ENCODE data around the gene PANK4. TPM values are rescaled to one million over a fixed set of nuclear protein-coding genes. Genes with fewer than 3 reads are reported as not detected.

The PANK4 gene
- total and polyA plus RNA-seq, 2 donors (not counting 3 experiments of a cell fraction or from before 2014, with no cell fraction given): 22.1 to 34.0 TPM

- Histone ChIP-seq H3K4me3 (replicated peaks in 1 of 3; ENCODE audit: insufficient read depth in 1 of 3, low read depth in 1 of 3, low read length in 3 of 3) (no peak overlapping the region), H3K9me3 (replicated peaks; ENCODE audit: control insufficient read depth, insufficient read depth, low read length) (no peaks in the 10 kb centered on the region), H3K9ac (replicated peaks; ENCODE audit: extremely low read depth, insufficient read depth, low read length) (no peak overlapping the region), H3K4me2 (ENCODE audit: insufficient read depth, low read length) (no peak overlapping the region), H2AFZ (ENCODE audit: low read depth, low read length) (no peak overlapping the region), H3K36me3 (ENCODE audit: control insufficient read depth in 2 of 2, extremely low read depth in 1 of 2, insufficient read depth in 2 of 2, low read length in 2 of 2) (no peaks in the 10 kb centered on the region), H3K9me1 (replicated peaks; ENCODE audit: control insufficient read depth, extremely low read depth, insufficient read depth, low read length) (no peaks in the 10 kb centered on the region), H3K27ac (ENCODE audit: insufficient read depth, low read depth, low read length) (no peak overlapping the region), H3K27me3 (ENCODE audit: control insufficient read depth in 2 of 2, insufficient read depth in 2 of 2, low read length in 2 of 2) (peaks cover 2 to 4% of the 10 kb centered on the region in 2 experiments), H4K20me1 (replicated peaks; ENCODE audit: control insufficient read depth, extremely low read depth, insufficient read depth, low read length) (no peaks in the 10 kb centered on the region), H3K79me2 (ENCODE audit: control insufficient read depth, insufficient read depth, low read length) (no peaks in the 10 kb centered on the region), H3K4me1 (ENCODE audit: control insufficient read depth, extremely low read depth, insufficient read depth, low read length) (peaks cover 6% of the 10 kb centered on the region)
- CTCF ChIA-PET: interaction anchor here (0.7 kb wide), 1 partner anchor 12 kb away, joined by 3 read pairs; no protein-coding TSS in a partner anchor
- POLR2A ChIA-PET: no interaction called here
- no TSS peak for BruUV-seq (replicated peaks)
- no peak for FAIRE-seq
- TF ChIP-seq MAX (IDR thresholded peaks at IDR 0.05; ENCODE audit: insufficient read depth, insufficient read length) (no peak), MYC (IDR thresholded peaks at IDR 0.05; ENCODE audit: low read depth, low read length) (no peak), POLR2A (IDR thresholded peaks at IDR 0.05; ENCODE audit: low read depth, low read length) (no peak), JUN (IDR thresholded peaks at IDR 0.05; ENCODE audit: borderline replicate concordance, insufficient read depth, insufficient read length, low read depth) (no peak)
- intact Hi-C loops (cut with micrococcal nuclease) (no loop called here), dilution Hi-C loops (cut with MboI; ENCODE audit: extremely low pct_ligation_motif_present, low sequenced_read_pairs) (no loop called here)
- DNase-seq (ENCODE audit: low read depth, low spot score): no peak
These were observed 47.0 kb upstream of the PANK4 start for GRCh38 chr1:2573250-2573920.

- Histone ChIP-seq H3K27ac (ENCODE audit: insufficient read depth, low read depth, low read length) (no peak overlapping the region), H3K9me3 (replicated peaks; ENCODE audit: control insufficient read depth, insufficient read depth, low read length) (no peaks in the 10 kb centered on the region), H3K9me1 (replicated peaks; ENCODE audit: control insufficient read depth, extremely low read depth, insufficient read depth, low read length) (no peaks in the 10 kb centered on the region), H3K36me3 (ENCODE audit: control insufficient read depth in 2 of 2, extremely low read depth in 1 of 2, insufficient read depth in 2 of 2, low read length in 2 of 2) (no peaks in the 10 kb centered on the region), H3K27me3 (ENCODE audit: control insufficient read depth in 2 of 2, insufficient read depth in 2 of 2, low read length in 2 of 2) (peaks cover 2 to 4% of the 10 kb centered on the region in 2 experiments), H3K4me1 (ENCODE audit: control insufficient read depth, extremely low read depth, insufficient read depth, low read length) (no peaks in the 10 kb centered on the region), H2AFZ (ENCODE audit: low read depth, low read length) (no peak overlapping the region), H4K20me1 (replicated peaks; ENCODE audit: control insufficient read depth, extremely low read depth, insufficient read depth, low read length) (no peaks in the 10 kb centered on the region), H3K4me3 (replicated peaks in 1 of 3; ENCODE audit: insufficient read depth in 1 of 3, low read depth in 1 of 3, low read length in 3 of 3) (no peak overlapping the region), H3K79me2 (ENCODE audit: control insufficient read depth, insufficient read depth, low read length) (no peaks in the 10 kb centered on the region), H3K4me2 (ENCODE audit: insufficient read depth, low read length) (no peak overlapping the region), H3K9ac (replicated peaks; ENCODE audit: extremely low read depth, insufficient read depth, low read length) (no peak overlapping the region)
- no peak for FAIRE-seq
- no TSS peak for BruUV-seq (replicated peaks)
- intact Hi-C loops (cut with micrococcal nuclease) (no loop called here), dilution Hi-C loops (cut with MboI; ENCODE audit: extremely low pct_ligation_motif_present, low sequenced_read_pairs) (no loop called here)
- no peak for DNase-seq (ENCODE audit: low read depth, low spot score)
- ChIA-PET POLR2A (no interaction called here), CTCF (no interaction called here)
- TF ChIP-seq POLR2A (IDR thresholded peaks at IDR 0.05; ENCODE audit: low read depth, low read length) (no peak), EZH2 (IDR thresholded peaks at IDR 0.05; ENCODE audit: borderline replicate concordance, low read depth, low read length, severe bottlenecking) (no peak), FOS (IDR thresholded peaks at IDR 0.05; ENCODE audit: borderline replicate concordance, insufficient read depth, low read length) (no peak), GATA2 (IDR thresholded peaks at IDR 0.05; ENCODE audit: insufficient read depth, insufficient read length, low read depth, low read length) (no peak), JUN (IDR thresholded peaks at IDR 0.05; ENCODE audit: borderline replicate concordance, insufficient read depth, insufficient read length, low read depth) (no peak), CTCF (IDR thresholded peaks at IDR 0.05; ENCODE audit: extremely low read depth in 1 of 2, insufficient read depth in 1 of 2, low read depth in 1 of 2, low read length in 2 of 2) (no peak), POLR2AphosphoS5 (IDR thresholded peaks at IDR 0.05; ENCODE audit: insufficient read depth, low read depth, low read length) (no peak), MAX (IDR thresholded peaks at IDR 0.05; ENCODE audit: insufficient read depth, insufficient read length) (no peak), MYC (IDR thresholded peaks at IDR 0.05; ENCODE audit: low read depth, low read length) (no peak)
These were observed 45.0 kb upstream of the PANK4 start for GRCh38 chr1:2571348-2571747.

All from endothelial cell of umbilical vein (primary cell).